DMS 273 treated with DMSO at 0.1 percent for 48 hours (cell line): ENCODE measurements around the gene PADI3.
"Not testable (repeated sequence)": the region's sequence is repeated elsewhere in the genome, so short reads cannot be mapped to it uniquely, and the experiment has no call there.

ENCODE experiments used
- DNase-seq: peaks from one replicate; lab custom pipeline; 2025; lab: John Stamatoyannopoulos, UW

PADI3 gene

DNA sequence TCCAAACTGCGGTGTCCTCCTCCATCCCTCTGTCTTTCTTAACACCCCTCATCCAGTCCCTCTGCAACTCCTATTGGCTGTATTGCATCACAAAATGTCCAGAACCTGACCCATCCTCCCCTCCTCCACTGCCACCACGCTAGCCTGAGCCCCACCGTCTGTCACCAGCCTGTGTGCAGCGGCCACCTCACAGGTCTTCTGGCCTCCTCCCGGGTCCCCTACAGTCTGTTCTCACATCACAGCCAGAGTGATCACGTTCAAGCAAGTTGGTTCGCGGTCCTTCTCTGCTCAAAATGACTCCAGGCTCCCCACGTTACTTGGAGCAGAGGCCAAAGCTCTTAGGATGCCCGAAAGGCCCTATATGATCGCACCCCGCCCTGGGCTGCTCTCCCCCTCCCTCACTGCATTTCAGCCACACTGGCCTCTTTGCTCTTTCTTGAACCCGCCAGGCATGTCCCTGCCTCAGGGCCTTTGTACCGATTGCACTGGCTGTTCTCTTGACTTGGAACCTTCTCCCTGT, 56.7 kb downstream of the PADI3 start:
- no peak for DNase-seq

DNA sequence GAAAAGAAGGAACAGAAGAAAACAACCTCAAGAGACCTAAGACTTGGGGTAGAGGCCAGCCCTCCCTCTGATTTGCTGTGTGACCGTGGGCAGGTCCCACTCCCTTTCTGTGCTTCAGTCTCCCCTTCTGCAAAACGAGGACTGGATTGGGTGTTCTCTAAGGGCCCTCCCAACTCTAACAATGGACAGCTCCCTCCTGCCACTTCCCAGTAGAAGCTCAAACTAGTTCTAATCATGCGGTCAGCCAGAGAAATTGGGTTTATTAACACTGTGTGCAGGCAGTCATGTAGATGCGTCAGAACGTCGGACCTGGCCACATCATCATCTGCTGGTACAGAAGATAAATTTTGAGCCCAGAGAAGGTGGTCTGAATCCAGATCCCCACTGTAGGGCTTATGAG, 57.5 kb downstream of the PADI3 start:
- no peak for DNase-seq

GRCh38 chr1:17306921-17307320, 58.0 kb downstream of the PADI3 start:
- no peak for DNase-seq

- DNase-seq = no peak
Measured at GRCh38 chr1:17307329-17307728, 58.4 kb downstream of the PADI3 start.

GRCh38 chr1:17307946-17308345, 59.0 kb downstream of the PADI3 start, which contains the start of gene PADI4:
PADI4 (plus strand) TSS chr1:17308197; CDS start chr1:17308223, 26 bp downstream.
- DNase-seq = no peak

GRCh38 chr1:17308593-17308992, 59.7 kb downstream of the PADI3 start:
- DNase-seq = no peak

GRCh38 chr1:17309426-17310067, 60.6 kb downstream of the PADI3 start:
- no peak for DNase-seq

- DNase-seq = no peak
Measured at GRCh38 chr1:17310068-17310640, 61.3 kb downstream of the PADI3 start.

- no peak for DNase-seq
Measured at GRCh38 chr1:17313530-17314309, 64.8 kb downstream of the PADI3 start.

DNA sequence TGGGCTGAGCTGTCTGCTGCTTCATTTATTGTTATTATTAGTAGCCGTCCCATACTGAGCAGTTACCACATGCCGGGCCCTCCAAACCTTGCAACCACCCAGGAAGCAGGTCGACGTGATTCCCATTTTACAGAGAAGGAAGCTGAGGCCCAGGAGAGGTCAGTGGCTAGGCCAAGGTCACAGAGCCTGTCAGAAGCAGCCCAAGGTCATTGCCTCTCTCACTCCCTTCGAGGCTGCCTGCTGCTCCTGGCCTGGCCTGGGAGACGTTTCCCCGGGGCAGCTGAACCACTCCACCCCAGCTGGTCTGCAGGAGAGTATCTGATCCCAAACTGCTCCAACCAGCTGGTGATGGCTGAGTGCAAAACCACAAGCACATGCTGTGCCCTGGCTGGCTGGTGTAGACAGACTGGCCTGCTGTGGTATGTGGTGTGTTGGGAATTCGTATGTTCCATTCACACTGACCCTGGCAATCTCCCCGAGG, 65.6 kb downstream of the PADI3 start:
- peak; percentile 33 for DNase-seq

DNA sequence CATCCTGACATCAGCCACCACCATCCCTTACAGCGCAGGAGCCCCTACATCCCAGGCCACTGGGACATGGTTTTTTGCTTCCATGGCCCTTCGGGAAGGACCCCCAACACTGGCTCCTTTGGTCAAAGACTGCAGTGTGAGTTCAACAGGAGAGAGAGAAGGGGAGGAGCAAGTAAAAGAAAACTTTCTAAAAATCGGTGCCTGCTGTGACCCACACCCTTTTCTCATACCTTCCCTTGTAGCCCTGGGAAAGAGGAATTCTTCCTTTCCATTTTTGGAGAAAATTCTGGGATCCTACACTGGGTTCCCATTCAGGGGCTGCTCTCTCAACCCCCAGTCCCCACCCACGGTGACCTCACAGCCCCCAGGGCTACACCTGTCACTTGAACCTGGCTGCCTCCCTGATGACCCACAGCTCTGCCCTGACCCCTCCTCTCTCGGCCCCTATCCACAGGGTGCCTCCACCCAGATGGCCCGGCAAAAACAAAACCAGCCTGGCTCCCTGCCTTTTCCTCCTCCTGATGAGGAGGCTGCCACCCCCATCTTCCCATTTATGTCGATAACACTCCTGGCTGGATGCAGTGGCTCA, 66.7 kb downstream of the PADI3 start:
- DNase-seq = no peak

- no peak for DNase-seq
Measured at GRCh38 chr1:17316704-17317103, 67.8 kb downstream of the PADI3 start.

DNA sequence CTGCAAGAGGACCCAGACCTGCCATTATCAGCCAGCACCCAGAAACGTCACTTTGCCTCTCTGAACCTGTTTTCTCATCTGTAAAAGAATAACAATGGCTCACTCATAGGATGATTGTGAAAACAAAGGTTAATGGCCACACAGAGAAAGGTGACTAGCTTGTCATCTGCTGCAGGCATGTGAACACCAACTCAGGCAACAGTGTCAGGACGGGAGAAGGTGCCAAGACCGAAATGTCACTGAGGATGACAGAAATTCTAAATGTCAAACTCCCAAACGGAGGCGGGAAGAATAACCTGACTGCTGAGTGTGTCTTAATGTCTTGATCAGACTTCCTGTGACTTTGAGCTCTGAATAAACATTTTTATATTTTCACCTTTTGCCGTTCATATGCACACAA, 69.4 kb downstream of the PADI3 start:
- DNase-seq = no peak

- DNase-seq = no peak
Measured at GRCh38 chr1:17319561-17320350, 70.9 kb downstream of the PADI3 start.

DNA sequence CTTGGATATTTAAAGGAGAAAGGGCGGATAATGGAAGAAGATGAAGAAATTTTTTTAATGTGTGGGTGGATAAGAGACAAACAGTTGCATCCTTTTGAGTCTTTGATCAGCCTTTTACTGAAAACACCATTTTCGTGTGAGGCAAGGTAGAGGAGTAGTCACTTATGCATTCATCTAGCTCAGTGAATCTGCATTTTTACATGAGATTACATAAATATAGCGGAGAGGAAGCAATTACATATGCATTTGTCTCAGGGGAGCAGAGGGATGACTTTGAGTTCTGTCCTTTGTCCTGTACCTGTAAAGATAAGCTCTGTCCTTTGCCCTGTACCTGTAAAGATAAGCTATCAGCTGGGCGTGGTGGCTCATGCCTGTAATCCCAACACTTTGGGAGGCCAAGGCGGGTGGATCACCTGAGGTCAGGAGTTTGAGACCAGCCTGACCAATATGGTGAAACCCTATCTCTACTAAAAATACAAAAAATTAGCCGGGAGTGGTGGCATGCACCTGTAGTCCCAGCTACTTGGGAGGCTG, 73.0 kb downstream of the PADI3 start:
- not testable (repeated sequence) for DNase-seq

DNA sequence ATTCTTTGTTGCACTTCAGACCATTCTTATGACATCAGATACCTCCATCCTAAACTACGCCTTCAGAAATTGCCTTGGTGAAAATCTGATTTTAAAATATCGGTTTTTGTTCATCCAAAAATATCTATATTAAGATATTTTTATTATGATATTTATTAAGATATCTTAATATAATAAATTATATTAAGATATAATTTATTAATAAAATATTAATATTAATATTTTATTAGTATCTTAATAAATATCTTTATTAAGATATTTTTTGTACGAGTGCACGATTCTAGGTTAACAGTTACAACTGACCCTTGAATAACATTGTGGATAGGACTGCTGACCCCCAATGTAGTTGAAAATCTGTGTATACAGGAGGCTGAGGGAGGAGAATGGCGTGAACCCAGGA, 80.0 kb downstream of the PADI3 start:
- no peak for DNase-seq

DNA sequence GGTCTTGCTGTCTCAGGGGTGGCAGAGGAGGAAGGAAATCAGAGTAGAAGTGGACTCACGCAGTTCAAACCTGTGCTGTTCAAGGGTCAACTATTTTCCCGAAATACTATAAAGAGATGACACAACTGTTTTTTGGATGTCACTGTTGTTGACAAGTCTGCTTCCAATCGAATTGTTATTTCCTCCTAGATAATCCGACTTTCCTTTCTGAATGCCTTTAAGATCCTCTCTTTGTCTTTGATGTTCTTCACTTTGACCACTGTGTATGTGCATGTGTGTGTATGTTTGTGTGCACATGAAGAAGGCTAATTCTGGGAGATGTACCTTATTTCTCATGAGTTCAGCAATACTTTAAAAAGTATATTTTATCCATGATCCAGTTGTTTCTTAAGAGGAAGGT, 80.7 kb downstream of the PADI3 start:
- no peak for DNase-seq

DNA sequence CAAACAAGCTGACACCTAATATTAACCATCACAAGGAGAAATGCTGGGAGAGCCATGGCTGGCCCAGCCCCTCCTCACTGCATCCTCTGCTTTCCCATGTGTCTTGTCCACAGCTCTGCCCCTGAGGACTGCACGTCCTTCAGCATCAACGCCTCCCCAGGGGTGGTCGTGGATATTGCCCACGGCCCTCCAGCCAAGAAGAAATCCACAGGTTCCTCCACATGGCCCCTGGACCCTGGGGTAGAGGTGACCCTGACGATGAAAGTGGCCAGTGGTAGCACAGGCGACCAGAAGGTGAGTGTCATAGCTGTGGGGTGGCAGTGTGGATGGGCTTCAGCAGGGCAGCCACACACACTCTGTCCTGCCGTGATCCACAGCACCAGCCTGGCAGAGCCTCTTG, 82.0 kb downstream of the PADI3 start:
- no peak for DNase-seq

DNA sequence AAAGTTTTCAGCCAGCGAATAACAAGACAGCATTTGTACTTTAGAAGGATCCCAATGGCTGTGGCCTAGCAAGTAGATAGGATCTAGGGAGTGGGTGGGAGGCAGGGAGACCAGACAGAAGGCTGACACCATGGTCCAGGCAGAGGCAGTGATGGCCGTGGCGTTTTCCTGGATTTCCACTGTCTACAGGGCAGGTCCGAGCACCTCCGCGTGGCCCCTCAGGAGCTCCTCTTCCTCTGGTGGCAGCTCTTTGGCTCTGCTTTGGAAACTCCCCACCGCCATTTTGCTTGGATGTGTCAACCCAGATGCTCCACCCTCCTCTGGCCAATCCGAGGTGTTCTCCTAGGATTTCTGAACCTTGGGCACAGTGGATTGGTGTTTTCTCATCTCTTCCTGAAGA, 84.2 kb downstream of the PADI3 start:
- DNase-seq = no peak
